Cardiac muscle cell (in vitro differentiated cells and primary cell): ENCODE results near the gene SLC38A9. TPM values are rescaled to one million over a fixed set of nuclear protein-coding genes. Genes with fewer than 3 reads are reported as not detected.

Experiments
- DNase-seq, 2 donors: peaks; one replicate each; pipeline versions ENCODE4 v3.0.0 to v3.0.0-alpha.2; 2010 to 2017; ENCODE audit warnings: low read depth in 1 of 2, low spot score in 1 of 2
- H3K27ac ChIP-seq: fragments of 200-600 bp; sonication (generic); 2 replicates; pipeline ENCODE4 v1.5.1; 2016
- H3K27me3 ChIP-seq: fragments of 200-600 bp; sonication (generic); 2 replicates; pipeline ENCODE4 v1.6.0; 2016; ENCODE audit warnings: control low read depth
- H3K36me3 ChIP-seq: fragments of 200-600 bp; sonication (generic); 2 replicates; pipeline ENCODE4 v1.5.1; 2016; ENCODE audit warnings: control low read depth
- H3K4me1 ChIP-seq: fragments of 200-600 bp; sonication (generic); 2 replicates; pipeline ENCODE4 v1.8.1; 2017; ENCODE audit warnings: low read depth, mild to moderate bottlenecking, mixed run types
- H3K4me3 ChIP-seq: fragments of 200-600 bp; sonication (generic); 2 replicates; pipeline ENCODE4 v1.5.1; 2016; ENCODE audit warnings: mild to moderate bottlenecking
- H3K9me3 ChIP-seq: fragments of 200-600 bp; sonication (generic); 2 replicates; pipeline ENCODE4 v1.5.1; 2017; ENCODE audit warnings: low read depth, mild to moderate bottlenecking, control low read depth
- CTCF ChIP-seq: IDR thresholded peaks from 2 replicates; pipeline ENCODE4 v1.5.1; 2012; ENCODE audit warnings: low read depth, mild to moderate bottlenecking, low read length
- polyA plus RNA-seq: library from polyadenylated mRNA; unstranded; fragments of >200 nt; fragmentation: Nextera tagmentation; extraction: Ambion mirVana; gene quantifications from 2 replicates; pipeline ENCODE4 v1.2.1, GENCODE V29; 2016
- total RNA-seq: library from RNA; depleted of rRNA; stranded (reverse); fragments of >200 nt; gene quantifications from 2 replicates; pipeline ENCODE4 v1.2.3, GENCODE V29; 2016

SLC38A9 gene
- total and polyA plus RNA-seq, 2 experiments from 2014 or later = 14.4 to 15.1 TPM

- DNase-seq = no peak
Observed at GRCh38 chr5:55681301-55681700, 30.8 kb downstream of the SLC38A9 start.

GRCh38 chr5:55680353-55680752, 31.8 kb downstream of the SLC38A9 start:
- no peaks in the 10 kb centered on the region for H3K9me3 ChIP-seq
- H3K36me3 ChIP-seq = no peaks in the 10 kb centered on the region
- H3K27ac ChIP-seq = no peak overlapping the region
- no peak for TF ChIP-seq CTCF
- H3K4me3 ChIP-seq = no peak overlapping the region
- no peak for DNase-seq
- H3K4me1 ChIP-seq = peaks cover 11% of the 10 kb centered on the region
- no peaks in the 10 kb centered on the region for H3K27me3 ChIP-seq

More at GRCh38 chr5:55681301-55681700, 30.8 kb downstream of the SLC38A9 start:
- Histone ChIP-seq H3K36me3 (no peaks in the 10 kb centered on the region), H3K27me3 (no peaks in the 10 kb centered on the region), H3K4me1 (peaks cover 11% of the 10 kb centered on the region), H3K4me3 (no peak overlapping the region), H3K9me3 (no peaks in the 10 kb centered on the region), H3K27ac (no peak overlapping the region)
- no peak for TF ChIP-seq CTCF

- TF ChIP-seq CTCF = no peak
- no peak for DNase-seq
Observed at GRCh38 chr5:55679556-55679955, 32.6 kb downstream of the SLC38A9 start.

GRCh38 chr5:55675119-55675518, 37.0 kb downstream of the SLC38A9 start:
- H3K27ac ChIP-seq = no peak overlapping the region
- H3K4me1 ChIP-seq = no peaks in the 10 kb centered on the region
- DNase-seq = peak in 1 of 2 donors; percentile 31
- no peaks in the 10 kb centered on the region for H3K27me3 ChIP-seq
- TF ChIP-seq CTCF = no peak
- no peaks in the 10 kb centered on the region for H3K36me3 ChIP-seq
- no peaks in the 10 kb centered on the region for H3K9me3 ChIP-seq
- H3K4me3 ChIP-seq = no peak overlapping the region

More at GRCh38 chr5:55679556-55679955, 32.6 kb downstream of the SLC38A9 start:
- Histone ChIP-seq H3K27me3 (no peaks in the 10 kb centered on the region), H3K27ac (no peak overlapping the region), H3K4me3 (no peak overlapping the region), H3K4me1 (peaks cover 11% of the 10 kb centered on the region), H3K9me3 (no peaks in the 10 kb centered on the region), H3K36me3 (no peaks in the 10 kb centered on the region)

GRCh38 chr5:55674340-55674739, 37.8 kb downstream of the SLC38A9 start:
- Histone ChIP-seq H3K9me3 (no peaks in the 10 kb centered on the region), H3K27ac (no peak overlapping the region), H3K36me3 (no peaks in the 10 kb centered on the region), H3K4me1 (no peaks in the 10 kb centered on the region), H3K4me3 (no peak overlapping the region), H3K27me3 (no peaks in the 10 kb centered on the region)
- DNase-seq = no peak
- TF ChIP-seq CTCF = no peak

- Histone ChIP-seq H3K36me3 (no peaks in the 10 kb centered on the region), H3K9me3 (no peaks in the 10 kb centered on the region), H3K27ac (peak overlapping the region; percentile 2), H3K27me3 (no peaks in the 10 kb centered on the region), H3K4me1 (no peaks in the 10 kb centered on the region), H3K4me3 (no peak overlapping the region)
- TF ChIP-seq CTCF = no peak
- DNase-seq = no peak
Observed at GRCh38 chr5:55672477-55672911, 39.6 kb downstream of the SLC38A9 start.
